Stomach smooth muscle (tissue), 2 donors: ENCODE data around the gene PLCL2.

Source experiments
- H3K27ac ChIP-seq: one replicate; pipeline ENCODE4 v1.7.0; 2013; ENCODE audit warnings: mild to moderate bottlenecking, low read length, inconsistent platforms
- H3K27me3 ChIP-seq, 2 donors: one replicate each; pipeline ENCODE4 v1.7.0; 2013; ENCODE audit warnings: low read length in 2 of 2; ENCODE audit not compliant: insufficient read depth in 2 of 2, control insufficient read depth in 1 of 2
- H3K36me3 ChIP-seq, 2 donors: one replicate each; pipeline ENCODE4 v1.7.0; 2013; ENCODE audit warnings: low read length in 2 of 2; ENCODE audit not compliant: control insufficient read depth in 2 of 2, insufficient read depth in 2 of 2
- H3K4me1 ChIP-seq: one replicate; pipeline ENCODE4 v1.7.0; 2013; ENCODE audit warnings: low read length; ENCODE audit not compliant: control insufficient read depth, insufficient read depth
- H3K4me3 ChIP-seq, 2 donors: one replicate each; pipeline ENCODE4 v1.7.0; 2013; ENCODE audit warnings: low read length in 2 of 2
- H3K9ac ChIP-seq, 2 donors: one replicate each; pipeline ENCODE4 v1.7.0; 2013; ENCODE audit warnings: low read length in 2 of 2, mild to moderate bottlenecking in 1 of 2
- H3K9me3 ChIP-seq, 2 donors: one replicate each; pipeline ENCODE4 v1.7.0; 2013; ENCODE audit warnings: low read length in 2 of 2; ENCODE audit not compliant: control insufficient read depth in 2 of 2
- donor health status: healthy.
- donor health status: Pancreatic carcinoma.

PLCL2 gene

GRCh38 chr3:17047162-17047561 is 162.4 kb downstream of the PLCL2 start:
- Histone ChIP-seq H3K27ac (no peak overlapping the region), H3K4me3 (no peak overlapping the region), H3K36me3 (peaks cover 2 to 3% of the 10 kb centered on the region in 2 donors), H3K9me3 (no peaks in the 10 kb centered on the region), H3K4me1 (no peaks in the 10 kb centered on the region), H3K27me3 (no peaks in the 10 kb centered on the region), H3K9ac (no peak overlapping the region)

DNA sequence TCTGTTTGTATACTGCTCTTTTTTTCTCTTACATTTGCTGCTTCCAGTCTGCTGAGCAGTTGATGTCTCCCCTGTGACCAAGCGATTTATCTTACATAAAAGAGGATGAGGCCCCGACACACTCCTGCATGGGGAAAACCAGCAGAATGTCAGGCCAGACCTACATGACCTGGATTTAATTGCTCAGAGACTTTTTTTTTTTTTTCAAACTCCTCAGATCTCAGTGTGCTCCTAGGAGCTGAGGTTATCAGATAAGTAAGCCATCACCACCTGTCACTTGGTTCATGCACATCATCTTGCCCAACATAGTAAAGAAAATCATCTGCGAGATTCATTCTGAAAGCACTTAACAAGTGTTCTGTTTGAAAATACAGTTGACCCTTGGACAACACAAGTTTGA is 163.1 kb downstream of the PLCL2 start:
- H3K4me1 ChIP-seq = no peaks in the 10 kb centered on the region
- no peaks in the 10 kb centered on the region for H3K27me3 ChIP-seq
- H3K9ac ChIP-seq = no peak overlapping the region
- H3K9me3 ChIP-seq = no peaks in the 10 kb centered on the region
- no peak overlapping the region for H3K4me3 ChIP-seq
- H3K36me3 ChIP-seq = peaks cover 2 to 3% of the 10 kb centered on the region in 2 donors
- H3K27ac ChIP-seq = no peak overlapping the region

GRCh38 chr3:17050071-17050470 is 165.3 kb downstream of the PLCL2 start:
- no peaks in the 10 kb centered on the region for H3K4me1 ChIP-seq
- no peaks in the 10 kb centered on the region for H3K27me3 ChIP-seq
- H3K27ac ChIP-seq = no peak overlapping the region
- H3K4me3 ChIP-seq = no peak overlapping the region
- no peak overlapping the region for H3K9ac ChIP-seq
- no peaks in the 10 kb centered on the region for H3K9me3 ChIP-seq
- peaks cover 2 to 3% of the 10 kb centered on the region in 2 donors for H3K36me3 ChIP-seq

DNA sequence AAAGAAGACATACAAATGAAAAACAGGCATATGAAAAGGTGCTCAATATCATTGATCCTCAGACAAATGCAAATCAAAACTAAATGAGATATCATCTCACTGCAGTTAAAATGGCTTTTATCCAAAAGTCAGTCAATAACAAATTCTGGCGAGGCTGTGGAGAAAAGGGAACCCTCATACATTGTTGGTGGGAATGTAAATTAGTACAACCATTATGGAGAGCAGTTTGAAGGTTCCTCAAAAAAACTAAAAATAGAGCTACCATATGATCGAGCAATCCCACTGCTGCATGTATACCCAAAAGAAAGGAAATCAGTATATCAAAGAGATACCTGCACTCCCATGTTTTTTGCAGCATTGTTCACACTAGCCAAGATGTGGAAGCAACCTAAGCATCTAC is 165.8 kb downstream of the PLCL2 start:
- H3K4me3 ChIP-seq = no peak overlapping the region
- H3K36me3 ChIP-seq = peaks cover 0 to 3% of the 10 kb centered on the region in 2 donors
- no peak overlapping the region for H3K27ac ChIP-seq
- H3K9me3 ChIP-seq = no peaks in the 10 kb centered on the region
- H3K27me3 ChIP-seq = no peaks in the 10 kb centered on the region
- no peaks in the 10 kb centered on the region for H3K4me1 ChIP-seq
- no peak overlapping the region for H3K9ac ChIP-seq

- Histone ChIP-seq H3K27ac (no peak overlapping the region), H3K36me3 (peaks cover 0 to 3% of the 10 kb centered on the region in 2 donors), H3K9me3 (no peaks in the 10 kb centered on the region), H3K27me3 (no peaks in the 10 kb centered on the region), H3K4me1 (no peaks in the 10 kb centered on the region), H3K4me3 (no peak overlapping the region), H3K9ac (no peak overlapping the region)
Observed at GRCh38 chr3:17052363-17052762, 167.6 kb downstream of the PLCL2 start.

- Histone ChIP-seq H3K4me1 (no peaks in the 10 kb centered on the region), H3K27me3 (no peaks in the 10 kb centered on the region), H3K9me3 (no peaks in the 10 kb centered on the region), H3K36me3 (no peaks in the 10 kb centered on the region), H3K4me3 (no peak overlapping the region), H3K27ac (no peak overlapping the region), H3K9ac (no peak overlapping the region)
Observed at GRCh38 chr3:17054301-17054981, 169.7 kb downstream of the PLCL2 start.

- H3K36me3 ChIP-seq = no peaks in the 10 kb centered on the region
- no peak overlapping the region for H3K9ac ChIP-seq
- H3K27me3 ChIP-seq = no peaks in the 10 kb centered on the region
- H3K27ac ChIP-seq = no peak overlapping the region
- H3K4me1 ChIP-seq = no peaks in the 10 kb centered on the region
- H3K4me3 ChIP-seq = no peak overlapping the region
- H3K9me3 ChIP-seq = no peaks in the 10 kb centered on the region
Observed at GRCh38 chr3:17054982-17055343, 170.2 kb downstream of the PLCL2 start.

DNA sequence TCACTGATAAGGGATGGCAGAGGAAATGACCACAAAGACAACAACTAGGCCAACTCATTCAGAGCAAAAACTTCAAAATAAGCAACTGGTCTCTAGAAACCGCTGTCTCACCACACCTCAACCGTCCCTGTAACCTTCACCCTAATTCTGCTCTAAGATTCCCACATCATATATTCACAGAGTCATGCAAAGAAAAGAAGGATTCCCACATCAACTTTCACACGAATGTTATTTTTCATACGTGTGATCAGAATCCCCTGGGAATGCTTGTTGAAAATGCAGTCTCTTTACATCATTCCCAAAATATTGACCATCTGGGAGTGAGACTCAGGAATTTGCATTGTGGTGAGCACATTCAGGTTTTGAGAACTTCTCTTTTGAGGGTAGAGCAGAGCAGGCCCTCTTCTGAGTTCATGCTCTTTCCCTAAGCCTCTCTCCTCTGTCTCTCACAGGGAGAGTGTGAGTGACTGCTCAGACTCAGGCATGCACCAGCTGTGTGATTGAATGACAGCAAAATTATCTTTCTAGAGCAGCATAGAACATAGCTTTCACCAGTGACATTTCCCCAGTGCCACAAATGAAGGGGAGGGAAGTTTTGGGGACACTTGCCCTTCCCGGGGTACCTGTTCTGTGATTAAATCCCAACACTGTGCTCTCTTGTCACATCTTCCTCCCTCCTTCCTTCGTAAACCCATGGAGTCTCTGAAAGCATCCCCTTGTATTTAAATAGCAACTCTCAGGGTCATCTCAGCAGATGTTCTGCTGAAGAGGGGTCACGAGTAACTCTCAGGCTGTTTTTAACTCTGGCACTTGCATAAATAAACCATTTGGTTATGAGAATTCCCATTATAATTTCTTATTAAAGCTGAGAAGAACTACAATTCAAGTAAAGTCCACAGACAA is 170.9 kb downstream of the PLCL2 start:
- Histone ChIP-seq H3K27me3 (no peaks in the 10 kb centered on the region), H3K36me3 (no peaks in the 10 kb centered on the region), H3K4me3 (no peak overlapping the region), H3K9ac (no peak overlapping the region), H3K9me3 (no peaks in the 10 kb centered on the region), H3K4me1 (no peaks in the 10 kb centered on the region), H3K27ac (no peak overlapping the region)

DNA sequence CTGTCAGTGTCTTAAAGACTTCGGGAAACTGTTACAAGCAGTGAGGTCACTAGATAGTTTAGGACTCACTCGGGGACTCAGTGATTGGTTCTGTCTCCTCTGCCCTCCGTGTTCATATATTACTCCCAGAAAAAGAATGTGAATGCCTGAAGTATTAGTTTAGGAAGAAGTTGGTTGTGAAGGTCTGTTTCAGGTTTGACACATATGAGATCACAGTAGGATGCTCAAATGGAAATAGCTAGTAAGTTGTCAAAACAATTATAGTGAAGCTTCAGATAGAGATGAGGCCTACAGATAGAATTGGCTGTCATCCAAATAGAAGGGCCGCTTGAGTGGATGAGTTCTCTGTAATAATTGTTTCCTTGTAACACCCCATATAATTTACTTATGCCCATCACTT is 172.6 kb downstream of the PLCL2 start:
- Histone ChIP-seq H3K9me3 (no peaks in the 10 kb centered on the region), H3K27ac (no peak overlapping the region), H3K4me3 (no peak overlapping the region)

GRCh38 chr3:17059989-17060550 is 175.3 kb downstream of the PLCL2 start:
- no peak overlapping the region for H3K4me3 ChIP-seq
- no peaks in the 10 kb centered on the region for H3K36me3 ChIP-seq
- H3K9me3 ChIP-seq = no peaks in the 10 kb centered on the region
- no peak overlapping the region for H3K27ac ChIP-seq
- H3K4me1 ChIP-seq = no peaks in the 10 kb centered on the region
- H3K27me3 ChIP-seq = no peaks in the 10 kb centered on the region
- no peak overlapping the region for H3K9ac ChIP-seq

More for the DNA sequence above, 172.6 kb downstream of the PLCL2 start:
- Histone ChIP-seq H3K27me3 (no peaks in the 10 kb centered on the region), H3K4me1 (no peaks in the 10 kb centered on the region), H3K9ac (no peak overlapping the region), H3K36me3 (no peaks in the 10 kb centered on the region)
